CD4-positive, alpha-beta T cell (primary cell): ENCODE results near the gene KLHL36. TPM values are rescaled to one million over a fixed set of nuclear protein-coding genes. Genes with fewer than 3 reads are reported as not detected.

Source experiments
- ATAC-seq: fragments of 200-7000 bp; cut with Tn5 transposase; one replicate; pipeline ENCODE4 v1.10.0; 2022; ENCODE audit warnings: mild to moderate bottlenecking; ENCODE audit not compliant: poor library complexity
- CTCF ChIA-PET: fragments of 350-600 bp; sonication (Branson Sonifier 250); formaldehyde crosslinking; loops from one replicate; lab custom pipeline; 2021; ENCODE audit warnings: antibody characterized with exemption, inconsistent platforms; lab: Charles Lee
- POLR2A ChIA-PET: fragments of 350-600 bp; sonication (Branson Sonifier 250); formaldehyde crosslinking; loops from one replicate; lab custom pipeline; 2021; ENCODE audit warnings: antibody characterized with exemption, inconsistent platforms; lab: Charles Lee
- DNase-seq, 14 experiments: peaks; one replicate each; pipeline ENCODE4 v3.0.0-alpha.2; 2013 to 2020; ENCODE audit warnings: mixed read lengths in 2 of 14
- H3K27ac ChIP-seq, 2 donors: one replicate each; pipeline versions ENCODE4 v1.5.1 to v1.7.0; 2013; ENCODE audit warnings: low read length in 2 of 2, low read depth in 1 of 2, mild to moderate bottlenecking in 1 of 2
- H3K27me3 ChIP-seq, 2 experiments: 1 replicate in 1 of 2; 2 replicates in 1 of 2; pipeline versions ENCODE4 v1.6.1 to v1.7.0; 2013; ENCODE audit warnings: low read length in 2 of 2, control low read depth in 1 of 2, mild to moderate bottlenecking in 1 of 2, moderate library complexity in 1 of 2; ENCODE audit not compliant: insufficient read depth in 2 of 2, control insufficient read depth in 1 of 2
- H3K36me3 ChIP-seq: one replicate; pipeline ENCODE4 v1.6.1; 2013; ENCODE audit warnings: low read length, control low read depth; ENCODE audit not compliant: insufficient read depth
- H3K4me1 ChIP-seq: one replicate; pipeline ENCODE4 v1.6.1; 2013; ENCODE audit warnings: low read length, control low read depth; ENCODE audit not compliant: insufficient read depth
- H3K4me3 ChIP-seq: one replicate; pipeline ENCODE4 v1.5.1; 2013; ENCODE audit warnings: mild to moderate bottlenecking, low read length, moderate library complexity
- H3K9me3 ChIP-seq, 2 experiments: 1 replicate in 1 of 2; 2 replicates in 1 of 2; pipeline versions ENCODE4 v1.6.1 to v1.7.0; 2013; ENCODE audit warnings: low read length in 2 of 2, mild to moderate bottlenecking in 2 of 2, control low read depth in 1 of 2, moderate library complexity in 1 of 2; ENCODE audit not compliant: control insufficient read depth in 1 of 2, insufficient read depth in 1 of 2
- H3K27ac Mint-ChIP-seq: one replicate; pipeline ENCODE4 v1.8.0; 2020; ENCODE audit warnings: mixed read lengths
- H3K27me3 Mint-ChIP-seq: one replicate; pipeline ENCODE4 v1.8.0; 2021; ENCODE audit warnings: mixed read lengths
- H3K36me3 Mint-ChIP-seq: one replicate; pipeline ENCODE4 v1.8.0; 2021; ENCODE audit warnings: low read depth, mixed read lengths
- H3K4me1 Mint-ChIP-seq: one replicate; pipeline ENCODE4 v1.8.0; 2021; ENCODE audit warnings: low read depth, mixed read lengths
- H3K4me3 Mint-ChIP-seq: one replicate; pipeline ENCODE4 v1.8.0; 2020; ENCODE audit warnings: mild to moderate bottlenecking, mixed read lengths
- H3K9me3 Mint-ChIP-seq: one replicate; pipeline ENCODE4 v1.8.0; 2020; ENCODE audit warnings: mixed read lengths
- CTCF ChIP-seq: fragments of 200-600 bp; IDR thresholded peaks from one replicate; pipeline ENCODE4 v1.8.0; 2022; ENCODE audit warnings: antibody characterized with exemption, mild to moderate bottlenecking
- intact Hi-C, 2 experiments: fragments of 100-400 bp; cut with DNase I in 1 of 2; cut with micrococcal nuclease in 1 of 2; formaldehyde crosslinking; loops; one replicate each; pipeline versions ENCODE4 v1.15.1 to v1.9.0; 2023 to 2025; cut with DNase I, micrococcal nuclease
- total RNA-seq, 174 experiments: library from RNA in 2 of 174; stranded (reverse) in 2 of 174; gene quantifications; one replicate each; pipeline ENCODE4 v1.2.3 and lab custom pipeline; 2021 to 2026

Gene KLHL36
- total RNA-seq, 2 experiments from 2014 or later = 76.6 to 78.6 TPM

- ChIA-PET POLR2A (interaction anchor here (1.1 to 6.0 kb wide), 4 partner anchors 13 to 124 kb away, joined by 3 to 135 read pairs (median 10); partner anchors contain the start of gene KLHL36), CTCF (no interaction called here)
- Mint-ChIP-seq H3K27me3 (no peaks in the 10 kb centered on the region), H3K27ac (peak overlapping the region; percentile 82), H3K9me3 (no peaks in the 10 kb centered on the region), H3K4me3 (peak overlapping the region; percentile 87), H3K36me3 (peaks cover 63% of the 10 kb centered on the region), H3K4me1 (peaks cover 71% of the 10 kb centered on the region)
- no peaks in the 10 kb centered on the region for H3K27me3 ChIP-seq
- ATAC-seq (no peak), DNase-seq (peak in 2 of 14 experiments; percentile 29 to 55)
- intact Hi-C loops = no loop called here
- H3K36me3 ChIP-seq = peaks cover 33% of the 10 kb centered on the region
- H3K27ac ChIP-seq = peak overlapping the region; percentile 13 to 54
- H3K4me3 ChIP-seq = peak overlapping the region; percentile 80
- TF ChIP-seq CTCF = no peak
- no peaks in the 10 kb centered on the region for H3K9me3 ChIP-seq
- peaks cover 77% of the 10 kb centered on the region for H3K4me1 ChIP-seq
Observed at GRCh38 chr16:84614623-84614967, 33.7 kb upstream of the KLHL36 start.

GRCh38 chr16:84614968-84615813 lies 33.1 kb upstream of the KLHL36 start:
- intact Hi-C loops = loop anchor here (5.0 kb wide), 1 partner anchor 33 kb away; no protein-coding TSS in a partner anchor
- Mint-ChIP-seq H3K27me3 (no peaks in the 10 kb centered on the region), H3K9me3 (no peaks in the 10 kb centered on the region), H3K4me1 (peaks cover 65% of the 10 kb centered on the region), H3K4me3 (peak overlapping the region; percentile 87), H3K36me3 (peaks cover 57% of the 10 kb centered on the region), H3K27ac (peak overlapping the region; percentile 82)
- Histone ChIP-seq H3K27ac (peak overlapping the region; percentile 13 to 55), H3K36me3 (peaks cover 33% of the 10 kb centered on the region), H3K4me3 (peak overlapping the region; percentile 80), H3K9me3 (no peaks in the 10 kb centered on the region), H3K4me1 (peaks cover 71% of the 10 kb centered on the region), H3K27me3 (no peaks in the 10 kb centered on the region)
- DNase-seq (no peak), ATAC-seq (no peak)
- ChIA-PET CTCF (interaction anchor here (2.0 kb wide), 1 partner anchor 12 kb away, joined by 8 read pairs; no protein-coding TSS in a partner anchor), POLR2A (interaction anchor here (0.5 to 6.0 kb wide), 7 partner anchors 13 to 123 kb away, joined by 3 to 135 read pairs (median 3); partner anchors contain the start of gene KLHL36)
- no peak for TF ChIP-seq CTCF

- CTCF ChIA-PET = interaction anchor here (1.4 to 2.0 kb wide), 3 partner anchors 14 to 106 kb away, joined by 5 to 8 read pairs (median 5); no protein-coding TSS in a partner anchor
- Mint-ChIP-seq H3K9me3 (no peaks in the 10 kb centered on the region), H3K27ac (peak overlapping the region; percentile 82), H3K4me1 (peaks cover 51% of the 10 kb centered on the region), H3K4me3 (peak overlapping the region; percentile 89), H3K36me3 (peaks cover 44% of the 10 kb centered on the region), H3K27me3 (no peaks in the 10 kb centered on the region)
- intact Hi-C loops = loop anchor here (1.0 to 5.0 kb wide), 3 partner anchors 8 to 34 kb away; no protein-coding TSS in a partner anchor
- ATAC-seq (peak; percentile 26), DNase-seq (peak in 4 of 14 experiments; percentile 53 to 64 (median 58))
- Histone ChIP-seq H3K9me3 (no peaks in the 10 kb centered on the region), H3K4me1 (peaks cover 58% of the 10 kb centered on the region), H3K4me3 (peak overlapping the region; percentile 80), H3K36me3 (peaks cover 33% of the 10 kb centered on the region), H3K27me3 (no peaks in the 10 kb centered on the region), H3K27ac (peak overlapping the region; percentile 24 to 57)
- no peak for TF ChIP-seq CTCF
- POLR2A ChIA-PET = interaction anchor here (0.6 to 6.0 kb wide), 14 partner anchors 8 to 113 kb away, joined by 3 to 135 read pairs (median 4); no protein-coding TSS in a partner anchor
Observed at GRCh38 chr16:84616515-84616914, 31.8 kb upstream of the KLHL36 start.
